HG03066 (cell line): ENCODE measurements around the gene PRRC2C.

Experiments
- ATAC-seq: cut with Tn5 transposase; IDR thresholded peaks from one replicate; pipeline ENCODE4 v1.9.1; 2021; ENCODE audit warnings: low read depth; ENCODE audit not compliant: unreplicated experiment

Gene PRRC2C

DNA sequence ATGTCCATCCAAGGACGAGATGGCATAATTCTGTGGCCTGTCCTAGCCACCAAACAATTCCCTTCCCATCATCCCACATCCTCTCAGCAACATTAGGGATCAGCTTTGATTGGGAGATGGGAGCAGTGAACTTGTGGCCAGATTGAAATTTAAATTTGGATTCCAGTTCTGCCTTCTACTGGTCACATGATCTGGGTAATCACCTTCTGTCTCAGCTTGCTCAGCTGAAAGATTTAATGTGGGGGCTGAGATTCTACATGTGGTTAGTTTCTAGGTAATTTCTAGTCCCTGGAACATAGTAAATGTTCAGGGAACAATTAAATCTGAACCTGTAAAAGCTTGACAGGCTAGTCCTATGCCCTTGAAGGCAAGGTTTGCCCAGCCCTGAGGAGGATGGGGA is 139.9 kb downstream of the PRRC2C start:
- ATAC-seq: no peak

- no peak for ATAC-seq
Measured at GRCh38 chr1:171627020-171627419, 141.7 kb downstream of the PRRC2C start.

- ATAC-seq: no peak
Measured at GRCh38 chr1:171628225-171628624, 142.9 kb downstream of the PRRC2C start.

DNA sequence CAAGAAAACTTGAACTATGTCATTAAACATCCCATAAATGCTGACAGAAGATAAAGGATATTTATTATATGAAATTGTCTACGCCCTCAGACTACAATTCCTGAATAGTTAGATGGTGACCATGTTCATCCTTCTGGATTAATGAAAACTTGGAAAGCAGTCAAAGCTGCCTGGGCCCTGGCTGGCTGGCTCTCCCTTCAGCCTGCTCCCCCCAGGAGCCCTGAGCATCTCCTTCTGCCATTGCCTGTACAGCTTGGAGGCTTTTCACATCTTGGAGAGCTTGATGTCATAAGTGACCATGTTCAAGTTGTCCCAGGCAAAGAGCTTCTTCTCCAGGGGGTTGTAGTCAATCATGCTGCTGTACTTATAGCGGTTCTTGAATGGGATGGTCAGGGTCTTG is 150.3 kb downstream of the PRRC2C start:
- ATAC-seq: no peak

DNA sequence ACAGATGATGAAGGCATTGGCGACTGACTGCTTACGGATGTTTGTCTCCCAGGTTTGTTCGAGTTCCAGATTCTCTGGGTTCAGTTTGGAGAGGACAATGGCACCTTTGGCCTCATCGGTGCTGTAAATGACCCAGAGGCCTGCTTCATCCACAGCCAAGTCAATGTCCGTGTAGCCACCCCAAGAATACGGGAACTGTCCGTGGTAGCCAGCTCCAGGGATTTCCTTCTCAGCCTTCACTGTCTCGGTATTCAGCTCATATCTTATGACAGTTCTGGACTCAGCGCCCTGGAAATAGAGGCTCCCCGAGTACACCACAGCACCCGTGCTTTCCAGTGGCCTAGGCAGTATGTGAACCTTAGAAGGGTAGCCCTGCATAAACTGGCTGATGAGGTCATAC is 150.8 kb downstream of the PRRC2C start:
- ATAC-seq: no peak

- ATAC-seq: no peak
Measured at GRCh38 chr1:171637928-171638576, 152.7 kb downstream of the PRRC2C start.

- ATAC-seq: no peak
Measured at GRCh38 chr1:171640225-171640624, 154.9 kb downstream of the PRRC2C start.

- no peak for ATAC-seq
Measured at GRCh38 chr1:171641076-171641864, 155.9 kb downstream of the PRRC2C start.

DNA sequence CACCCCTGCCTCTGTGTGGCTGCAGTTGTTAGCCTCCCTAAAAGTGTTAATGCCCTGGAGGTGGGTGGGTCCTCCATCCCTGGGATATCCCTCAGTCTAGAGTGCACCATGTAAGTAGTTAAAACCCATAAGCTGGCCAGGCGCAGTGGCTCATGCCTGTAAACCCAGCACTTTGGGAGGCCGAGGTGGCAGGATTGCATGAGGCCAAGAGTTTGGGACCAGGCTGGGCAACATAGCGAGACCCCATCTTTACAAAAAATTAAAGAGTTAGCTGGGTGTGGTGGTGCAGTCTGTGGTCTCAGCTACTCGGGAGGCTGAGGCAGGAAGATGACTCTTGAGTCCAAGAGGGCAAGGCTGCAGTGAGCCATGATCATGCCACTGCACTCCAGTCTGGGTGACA is 156.9 kb downstream of the PRRC2C start:
- ATAC-seq: no peak
